Activated CD8-positive, alpha-beta T cell treated with anti-CD3 and anti-CD28 coated beads for 36 hours (primary cell): ENCODE results near the gene COBL. TPM values are rescaled to one million over a fixed set of nuclear protein-coding genes. Genes with fewer than 3 reads are reported as not detected.

Experiments used
- ATAC-seq: fragments of 200-7000 bp; cut with Tn5 transposase; one replicate; pipeline ENCODE4 v1.10.0; 2021; ENCODE audit warnings: mild to moderate bottlenecking, moderate library complexity
- CTCF ChIA-PET: fragments of 350-600 bp; sonication (Branson Sonifier 250); formaldehyde crosslinking; loops from one replicate; lab custom pipeline; 2021; ENCODE audit warnings: antibody characterized with exemption; lab: Charles Lee
- POLR2A ChIA-PET: fragments of 350-600 bp; sonication (Branson Sonifier 250); formaldehyde crosslinking; loops from one replicate; lab custom pipeline; 2021; ENCODE audit warnings: antibody characterized with exemption; lab: Charles Lee
- DNase-seq: peaks from one replicate; pipeline ENCODE4 v3.0.0-alpha.2; 2020
- H3K27ac Mint-ChIP-seq: one replicate; pipeline ENCODE4 v1.8.0; 2021; ENCODE audit warnings: mild to moderate bottlenecking, mixed read lengths
- H3K27me3 Mint-ChIP-seq: one replicate; pipeline ENCODE4 v1.8.0; 2021; ENCODE audit warnings: mixed read lengths
- H3K36me3 Mint-ChIP-seq: one replicate; pipeline ENCODE4 v1.8.0; 2021; ENCODE audit warnings: low read depth, mixed read lengths
- H3K4me1 Mint-ChIP-seq: one replicate; pipeline ENCODE4 v1.8.0; 2021; ENCODE audit warnings: low read depth, mixed read lengths
- H3K4me3 Mint-ChIP-seq: one replicate; pipeline ENCODE4 v1.8.0; 2021; ENCODE audit warnings: mild to moderate bottlenecking, moderate library complexity, mixed read lengths
- H3K9me3 Mint-ChIP-seq: one replicate; pipeline ENCODE4 v1.8.0; 2021; ENCODE audit warnings: mixed read lengths
- CTCF ChIP-seq: fragments of 200-600 bp; IDR thresholded peaks from one replicate; pipeline ENCODE4 v1.8.0; 2022; ENCODE audit warnings: antibody characterized with exemption, mild to moderate bottlenecking
- intact Hi-C: fragments of 100-400 bp; cut with micrococcal nuclease; formaldehyde crosslinking; loops from one replicate; pipeline ENCODE4 v1.10.0; 2022
- total RNA-seq, 2 experiments: library from RNA; stranded (reverse); gene quantifications; one replicate each; pipeline ENCODE4 v1.2.3, GENCODE V29; 2021

The COBL gene
- total RNA-seq, 2 experiments from 2014 or later = not detected

- TF ChIP-seq CTCF = no peak
- DNase-seq (no peak), ATAC-seq (no peak)
- H3K36me3 Mint-ChIP-seq = no peaks in the 10 kb centered on the region
- H3K27ac Mint-ChIP-seq = no peak overlapping the region
- H3K4me3 Mint-ChIP-seq = no peak overlapping the region
- POLR2A ChIA-PET = no interaction called here
- peaks cover 3% of the 10 kb centered on the region for H3K27me3 Mint-ChIP-seq
- CTCF ChIA-PET = no interaction called here
- H3K4me1 Mint-ChIP-seq = no peaks in the 10 kb centered on the region
- H3K9me3 Mint-ChIP-seq = no peaks in the 10 kb centered on the region
- intact Hi-C loops = no loop called here
Measured at GRCh38 chr7:51326656-51327286, 10.2 kb upstream of the COBL start.

GRCh38 chr7:51325908-51326307 lies 9.3 kb upstream of the COBL start:
- ATAC-seq (no peak), DNase-seq (no peak)
- peaks cover 3% of the 10 kb centered on the region for H3K27me3 Mint-ChIP-seq
- H3K4me3 Mint-ChIP-seq = no peak overlapping the region
- H3K9me3 Mint-ChIP-seq = no peaks in the 10 kb centered on the region
- no peak overlapping the region for H3K27ac Mint-ChIP-seq
- ChIA-PET CTCF (no interaction called here), POLR2A (no interaction called here)
- intact Hi-C loops = no loop called here
- no peak for TF ChIP-seq CTCF
- no peaks in the 10 kb centered on the region for H3K4me1 Mint-ChIP-seq
- H3K36me3 Mint-ChIP-seq = no peaks in the 10 kb centered on the region

- intact Hi-C loops = no loop called here
- ATAC-seq (no peak), DNase-seq (no peak)
- CTCF ChIA-PET = no interaction called here
- Mint-ChIP-seq H3K36me3 (no peaks in the 10 kb centered on the region), H3K9me3 (no peaks in the 10 kb centered on the region), H3K27ac (no peak overlapping the region), H3K4me3 (no peak overlapping the region), H3K27me3 (no peaks in the 10 kb centered on the region), H3K4me1 (no peaks in the 10 kb centered on the region)
- POLR2A ChIA-PET = no interaction called here
- no peak for TF ChIP-seq CTCF
Measured at GRCh38 chr7:51325261-51325676, 8.7 kb upstream of the COBL start.

GRCh38 chr7:51324206-51324898 lies 7.7 kb upstream of the COBL start:
- Mint-ChIP-seq H3K27ac (no peak overlapping the region), H3K36me3 (no peaks in the 10 kb centered on the region), H3K4me1 (no peaks in the 10 kb centered on the region), H3K4me3 (no peak overlapping the region), H3K27me3 (peaks cover 3% of the 10 kb centered on the region), H3K9me3 (no peaks in the 10 kb centered on the region)
- ChIA-PET POLR2A (no interaction called here), CTCF (no interaction called here)
- no peak for TF ChIP-seq CTCF
- intact Hi-C loops = no loop called here
- ATAC-seq (no peak), DNase-seq (no peak)

GRCh38 chr7:51321961-51322515 lies 5.4 kb upstream of the COBL start:
- no peak for TF ChIP-seq CTCF
- intact Hi-C loops = no loop called here
- H3K27ac Mint-ChIP-seq = no peak overlapping the region
- ChIA-PET POLR2A (no interaction called here), CTCF (no interaction called here)
- H3K36me3 Mint-ChIP-seq = no peaks in the 10 kb centered on the region
- peaks cover 13% of the 10 kb centered on the region for H3K27me3 Mint-ChIP-seq
- DNase-seq (no peak), ATAC-seq (no peak)
- H3K9me3 Mint-ChIP-seq = no peaks in the 10 kb centered on the region
- H3K4me3 Mint-ChIP-seq = no peak overlapping the region
- H3K4me1 Mint-ChIP-seq = no peaks in the 10 kb centered on the region
